ENCODE measurements around the gene STPG1. TPM values are rescaled to one million over a fixed set of nuclear protein-coding genes. Genes with fewer than 3 reads are reported as not detected.

STPG1 gene
- total RNA-seq, 1 experiment from 2014 or later = 9.2 TPM

DNA sequence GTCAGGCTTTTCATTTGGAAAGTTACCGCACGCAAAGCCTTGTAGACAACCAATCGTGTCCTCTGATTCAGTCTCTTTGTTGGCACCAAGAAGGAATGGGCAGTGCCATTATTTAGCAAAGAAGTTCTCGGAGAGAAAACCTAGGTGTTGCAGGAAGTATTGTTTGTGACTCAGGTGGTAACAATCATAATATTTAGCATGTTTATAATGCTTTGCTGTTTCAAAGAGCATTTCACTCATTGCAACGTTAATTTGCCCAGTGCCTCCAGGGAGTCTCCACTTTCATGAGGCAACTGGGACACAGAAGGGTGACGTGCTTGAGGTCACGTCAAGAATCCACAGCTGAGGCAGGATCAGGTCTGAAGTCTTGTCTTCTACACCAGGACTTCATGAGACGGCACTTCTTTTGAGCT is 31.4 kb downstream of the STPG1 start:
- Histone ChIP-seq H3K79me2 (ENCODE audit: low read length) (no peaks in the 10 kb centered on the region), H4K20me1 (ENCODE audit: insufficient read depth, low read depth, low read length) (peaks cover 21% of the 10 kb centered on the region; the same call in 1 of the 2 replicates), H3K27ac (ENCODE audit: low read length) (no peak overlapping the region), H3K36me3 (ENCODE audit: insufficient read depth, low read length) (no peaks in the 10 kb centered on the region), H3K9me2 (replicated peaks; ENCODE audit: insufficient read depth, low read length) (no peaks in the 10 kb centered on the region), H3K4me3 (ENCODE audit: low read length) (no peak overlapping the region), H3K9ac (ENCODE audit: low read length) (no peak overlapping the region), H3K9me3 (ENCODE audit: low read length) (no peaks in the 10 kb centered on the region), H3K4me1 (ENCODE audit: low read length) (peaks cover 22% of the 10 kb centered on the region), H3K4me2 (ENCODE audit: low read depth, low read length, poor library complexity, severe bottlenecking) (no peak overlapping the region), H3K27me3 (ENCODE audit: low read length) (no peaks in the 10 kb centered on the region), H2AFZ (ENCODE audit: low read length) (no peak overlapping the region)
- DNase-seq = no peak

DNA sequence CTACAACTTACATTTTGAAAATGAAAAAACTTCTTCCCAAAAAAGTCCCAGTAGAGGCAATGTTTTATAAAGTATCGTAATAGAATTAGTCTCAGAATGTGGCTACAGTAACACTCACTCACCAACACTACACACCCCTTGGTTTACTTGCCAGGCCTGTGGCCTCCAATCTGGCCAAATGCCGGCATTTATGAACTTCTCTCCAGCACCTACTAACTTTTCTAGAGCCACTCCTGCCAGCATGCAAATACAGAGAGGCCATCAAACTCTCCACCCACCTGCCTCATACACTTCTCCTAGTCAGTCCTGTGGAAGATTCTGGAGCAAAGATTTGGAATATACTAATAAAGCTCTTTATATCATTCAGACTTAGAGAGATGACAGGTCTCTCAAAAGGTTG is 32.3 kb downstream of the STPG1 start:
- Histone ChIP-seq H3K4me2 (ENCODE audit: low read depth, low read length, poor library complexity, severe bottlenecking) (no peak overlapping the region), H3K4me1 (ENCODE audit: low read length) (peaks cover 13% of the 10 kb centered on the region), H3K36me3 (ENCODE audit: insufficient read depth, low read length) (no peaks in the 10 kb centered on the region), H3K27me3 (ENCODE audit: low read length) (no peaks in the 10 kb centered on the region), H2AFZ (ENCODE audit: low read length) (no peak overlapping the region), H3K27ac (ENCODE audit: low read length) (no peak overlapping the region), H3K9me3 (ENCODE audit: low read length) (no peaks in the 10 kb centered on the region), H3K9ac (ENCODE audit: low read length) (no peak overlapping the region), H3K4me3 (ENCODE audit: low read length) (no peak overlapping the region), H3K79me2 (ENCODE audit: low read length) (no peaks in the 10 kb centered on the region), H4K20me1 (ENCODE audit: insufficient read depth, low read depth, low read length) (peaks cover 17% of the 10 kb centered on the region; the same call in 1 of the 2 replicates), H3K9me2 (replicated peaks; ENCODE audit: insufficient read depth, low read length) (no peaks in the 10 kb centered on the region)
- no peak for DNase-seq

DNA sequence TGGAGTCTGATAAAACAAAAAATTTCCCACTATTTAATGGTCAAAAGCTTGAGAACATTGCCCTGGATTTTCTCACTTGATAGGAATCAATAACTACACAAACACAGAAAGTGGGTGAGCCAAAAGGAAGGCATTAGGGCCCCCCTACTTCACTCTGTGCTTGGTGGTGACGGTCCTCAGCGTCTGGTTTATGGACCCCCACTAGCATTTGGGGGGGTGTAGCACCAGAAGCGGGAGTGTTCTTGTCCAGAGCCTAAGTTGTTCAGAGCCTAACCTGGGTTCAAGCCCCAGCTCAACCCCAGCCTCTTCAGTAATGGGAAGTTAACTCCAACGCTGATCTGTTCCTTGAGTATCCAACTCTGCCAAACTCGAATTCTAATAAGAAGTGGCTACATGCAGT is 33.1 kb downstream of the STPG1 start:
- no peaks in the 10 kb centered on the region for H3K9me2 ChIP-seq (replicated peaks; ENCODE audit: insufficient read depth, low read length)
- no peaks in the 10 kb centered on the region for H3K9me3 ChIP-seq (ENCODE audit: low read length)
- no peak for DNase-seq
- H3K4me3 ChIP-seq (ENCODE audit: low read length) = no peak overlapping the region
- no peak overlapping the region for H2AFZ ChIP-seq (ENCODE audit: low read length)
- H3K4me2 ChIP-seq (ENCODE audit: low read depth, low read length, poor library complexity, severe bottlenecking) = no peak overlapping the region
- H4K20me1 ChIP-seq (ENCODE audit: insufficient read depth, low read depth, low read length) = peaks cover 15% of the 10 kb centered on the region; the same call in 1 of the 2 replicates
- no peak overlapping the region for H3K27ac ChIP-seq (ENCODE audit: low read length)
- no peak overlapping the region for H3K9ac ChIP-seq (ENCODE audit: low read length)
- H3K4me1 ChIP-seq (ENCODE audit: low read length) = peaks cover 5% of the 10 kb centered on the region
- H3K36me3 ChIP-seq (ENCODE audit: insufficient read depth, low read length) = no peaks in the 10 kb centered on the region
- H3K27me3 ChIP-seq (ENCODE audit: low read length) = no peaks in the 10 kb centered on the region
- H3K79me2 ChIP-seq (ENCODE audit: low read length) = no peaks in the 10 kb centered on the region

DNA sequence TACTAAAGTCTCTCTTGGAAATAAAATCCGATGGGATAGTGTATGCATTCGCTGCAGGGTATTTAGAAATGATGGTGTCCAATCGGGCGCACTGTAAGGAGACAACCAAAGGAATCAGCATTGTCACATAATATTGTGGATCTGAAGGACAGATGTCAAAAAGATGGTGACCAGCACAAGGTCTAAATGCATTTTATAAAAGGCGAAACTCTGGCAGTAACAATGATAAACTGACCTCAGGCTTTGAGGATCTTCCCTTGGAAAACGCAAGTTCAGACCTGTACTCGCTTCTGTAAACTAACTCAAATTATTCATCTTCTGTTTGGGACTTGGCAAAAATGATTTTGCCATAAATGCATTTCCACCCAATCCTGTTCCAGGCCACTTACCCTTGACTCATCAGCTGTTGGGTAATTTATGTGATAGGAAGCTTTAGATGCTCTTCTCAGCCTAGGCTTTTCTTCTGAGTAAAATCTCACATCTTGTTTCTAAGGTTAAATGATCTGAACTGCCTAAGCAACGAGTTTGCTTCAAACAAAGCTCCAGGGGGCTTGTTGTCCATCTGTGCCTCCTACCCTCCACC is 33.8 kb downstream of the STPG1 start:
- Histone ChIP-seq H3K9me3 (ENCODE audit: low read length) (no peaks in the 10 kb centered on the region), H3K36me3 (ENCODE audit: insufficient read depth, low read length) (no peaks in the 10 kb centered on the region), H3K4me3 (ENCODE audit: low read length) (no peak overlapping the region), H3K4me1 (ENCODE audit: low read length) (no peaks in the 10 kb centered on the region), H3K27me3 (ENCODE audit: low read length) (no peaks in the 10 kb centered on the region), H3K9ac (ENCODE audit: low read length) (no peak overlapping the region), H3K27ac (ENCODE audit: low read length) (no peak overlapping the region), H4K20me1 (ENCODE audit: insufficient read depth, low read depth, low read length) (peaks cover 8% of the 10 kb centered on the region; the same call in 1 of the 2 replicates), H3K79me2 (ENCODE audit: low read length) (no peaks in the 10 kb centered on the region), H2AFZ (ENCODE audit: low read length) (no peak overlapping the region), H3K9me2 (replicated peaks; ENCODE audit: insufficient read depth, low read length) (no peaks in the 10 kb centered on the region), H3K4me2 (ENCODE audit: low read depth, low read length, poor library complexity, severe bottlenecking) (no peak overlapping the region)
- DNase-seq = no peak

DNA sequence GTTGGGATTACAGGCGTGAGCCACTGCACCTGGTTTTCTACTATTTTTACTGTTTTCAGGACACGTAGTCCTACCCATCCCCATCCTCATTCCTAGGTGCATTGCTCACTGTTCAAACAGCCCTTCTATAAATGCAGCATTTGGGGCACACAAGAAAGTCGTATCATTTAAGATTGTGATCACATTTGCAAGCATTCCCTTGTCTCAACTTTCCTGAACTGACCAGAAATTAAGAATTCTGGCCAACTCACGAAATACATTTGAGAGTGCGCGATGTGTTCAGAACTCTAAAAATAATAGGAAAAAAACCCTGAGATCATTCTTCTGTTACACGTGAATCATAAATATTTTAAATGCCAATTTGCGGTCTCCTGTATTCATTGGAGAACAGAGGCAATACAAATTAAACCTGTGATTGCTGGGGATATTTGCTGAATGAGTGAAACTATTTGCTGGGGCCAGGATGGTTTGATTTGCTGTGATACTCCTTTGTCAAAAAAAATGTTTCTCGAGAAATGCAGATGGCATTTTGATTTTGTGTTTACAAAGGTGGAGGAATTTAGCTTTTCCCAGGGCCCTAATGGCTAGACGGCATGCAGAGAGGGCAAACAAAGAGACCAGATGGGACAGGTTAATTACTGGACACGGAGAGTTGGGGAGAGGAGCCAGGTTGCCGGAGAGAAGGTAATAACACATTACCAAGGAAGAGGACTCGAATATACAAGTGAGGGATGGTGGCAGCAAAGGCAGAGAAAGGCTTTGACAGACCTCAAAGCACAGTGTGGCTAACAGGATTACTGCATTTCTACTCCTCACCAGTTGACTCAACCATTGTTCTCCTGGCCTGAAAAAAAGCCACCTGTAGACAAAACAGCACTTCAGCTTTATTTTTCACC is 38.4 kb downstream of the STPG1 start:
- no peaks in the 10 kb centered on the region for H3K9me3 ChIP-seq (ENCODE audit: low read length)
- H3K36me3 ChIP-seq (ENCODE audit: insufficient read depth, low read length) = no peaks in the 10 kb centered on the region
- no peaks in the 10 kb centered on the region for H3K9me2 ChIP-seq (replicated peaks; ENCODE audit: insufficient read depth, low read length)
- no peaks in the 10 kb centered on the region for H4K20me1 ChIP-seq (ENCODE audit: insufficient read depth, low read depth, low read length)
- no peaks in the 10 kb centered on the region for H3K27me3 ChIP-seq (ENCODE audit: low read length)
- no peak overlapping the region for H3K4me3 ChIP-seq (ENCODE audit: low read length)
- no peaks in the 10 kb centered on the region for H3K79me2 ChIP-seq (ENCODE audit: low read length)
- H3K4me1 ChIP-seq (ENCODE audit: low read length) = peaks cover 10% of the 10 kb centered on the region
- no peak overlapping the region for H3K9ac ChIP-seq (ENCODE audit: low read length)
- DNase-seq = no peak
- no peak overlapping the region for H3K27ac ChIP-seq (ENCODE audit: low read length)
- H3K4me2 ChIP-seq (ENCODE audit: low read depth, low read length, poor library complexity, severe bottlenecking) = no peak overlapping the region
- no peak overlapping the region for H2AFZ ChIP-seq (ENCODE audit: low read length)

DNA sequence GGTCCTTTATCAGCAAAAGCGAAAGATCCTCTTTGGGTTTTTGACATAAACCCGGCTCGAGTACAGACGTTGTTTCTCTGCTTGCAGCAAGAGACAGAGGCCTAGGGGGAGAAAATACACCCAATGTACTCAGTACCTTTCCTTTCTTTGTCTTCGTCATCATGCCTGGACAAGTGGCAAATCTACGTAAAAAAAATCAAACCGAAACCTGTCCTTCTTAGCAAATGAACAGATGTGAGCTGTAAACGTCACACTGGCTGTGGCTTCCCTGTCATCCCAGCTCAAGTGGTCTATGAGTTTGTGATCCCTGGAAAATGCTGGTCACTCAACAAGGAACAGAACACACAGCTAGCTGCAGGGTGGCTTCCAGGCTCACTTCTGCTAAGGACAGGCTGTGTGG is 39.9 kb downstream of the STPG1 start:
- Histone ChIP-seq H3K4me3 (ENCODE audit: low read length) (no peak overlapping the region), H3K27me3 (ENCODE audit: low read length) (no peaks in the 10 kb centered on the region), H3K4me1 (ENCODE audit: low read length) (peaks cover 10% of the 10 kb centered on the region), H3K9ac (ENCODE audit: low read length) (no peak overlapping the region), H3K9me2 (replicated peaks; ENCODE audit: insufficient read depth, low read length) (no peaks in the 10 kb centered on the region), H3K79me2 (ENCODE audit: low read length) (no peaks in the 10 kb centered on the region), H3K36me3 (ENCODE audit: insufficient read depth, low read length) (no peaks in the 10 kb centered on the region), H3K9me3 (ENCODE audit: low read length) (no peaks in the 10 kb centered on the region), H4K20me1 (ENCODE audit: insufficient read depth, low read depth, low read length) (no peaks in the 10 kb centered on the region), H3K4me2 (ENCODE audit: low read depth, low read length, poor library complexity, severe bottlenecking) (no peak overlapping the region), H3K27ac (ENCODE audit: low read length) (no peak overlapping the region), H2AFZ (ENCODE audit: low read length) (no peak overlapping the region)
- no peak for DNase-seq

DNA sequence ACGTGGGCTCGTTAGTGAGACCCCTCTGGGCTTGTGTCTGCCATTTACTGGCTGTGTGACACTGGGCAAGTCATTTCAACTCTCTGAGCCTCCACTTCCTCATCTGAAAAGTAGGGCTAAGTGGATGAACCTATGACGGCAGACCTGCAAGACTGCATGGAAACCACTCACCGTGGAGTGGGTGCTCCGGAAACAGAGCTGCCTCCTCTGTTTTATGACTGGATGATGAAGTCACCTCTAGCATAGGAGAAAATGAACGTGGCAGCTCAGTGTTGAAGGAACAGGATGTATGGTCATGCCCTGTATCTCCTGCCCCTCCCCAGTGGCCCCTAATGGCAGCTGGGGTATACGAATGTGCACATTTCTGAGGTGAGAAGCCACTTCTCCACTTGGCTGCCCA is 40.5 kb downstream of the STPG1 start:
- Histone ChIP-seq H3K27me3 (ENCODE audit: low read length) (no peaks in the 10 kb centered on the region), H3K36me3 (ENCODE audit: insufficient read depth, low read length) (no peaks in the 10 kb centered on the region), H3K9me3 (ENCODE audit: low read length) (no peaks in the 10 kb centered on the region), H3K27ac (ENCODE audit: low read length) (no peak overlapping the region), H2AFZ (ENCODE audit: low read length) (no peak overlapping the region), H3K79me2 (ENCODE audit: low read length) (no peaks in the 10 kb centered on the region), H3K9ac (ENCODE audit: low read length) (no peak overlapping the region), H3K4me1 (ENCODE audit: low read length) (peaks cover 10% of the 10 kb centered on the region), H3K4me3 (ENCODE audit: low read length) (no peak overlapping the region), H3K4me2 (ENCODE audit: low read depth, low read length, poor library complexity, severe bottlenecking) (no peak overlapping the region), H3K9me2 (replicated peaks; ENCODE audit: insufficient read depth, low read length) (no peaks in the 10 kb centered on the region), H4K20me1 (ENCODE audit: insufficient read depth, low read depth, low read length) (no peaks in the 10 kb centered on the region)
- peak; percentile 66 for DNase-seq

DNA sequence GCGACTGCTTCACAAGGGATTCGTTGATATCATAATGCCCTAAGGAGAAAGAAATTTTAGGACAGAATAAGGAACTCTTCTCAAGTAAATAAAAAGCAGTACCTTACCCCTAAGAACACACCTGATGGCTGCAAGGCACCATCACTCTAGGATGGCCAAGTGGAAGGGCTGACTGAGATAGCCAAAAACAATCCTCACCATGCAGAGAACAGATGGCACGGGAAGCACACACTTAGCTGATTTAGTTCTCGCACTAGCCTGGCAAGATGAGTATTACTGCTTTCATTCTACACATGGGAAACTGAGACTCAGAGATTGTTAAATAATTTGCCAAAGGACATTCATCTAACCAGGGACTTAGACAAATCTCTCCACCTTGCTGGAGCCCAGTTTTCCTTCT is 43.8 kb downstream of the STPG1 start:
- no peaks in the 10 kb centered on the region for H3K9me3 ChIP-seq (ENCODE audit: low read length)
- no peak overlapping the region for H3K4me2 ChIP-seq (ENCODE audit: low read depth, low read length, poor library complexity, severe bottlenecking)
- H3K9ac ChIP-seq (ENCODE audit: low read length) = no peak overlapping the region
- no peaks in the 10 kb centered on the region for H4K20me1 ChIP-seq (ENCODE audit: insufficient read depth, low read depth, low read length)
- no peak overlapping the region for H3K4me3 ChIP-seq (ENCODE audit: low read length)
- no peak overlapping the region for H3K27ac ChIP-seq (ENCODE audit: low read length)
- H3K27me3 ChIP-seq (ENCODE audit: low read length) = no peaks in the 10 kb centered on the region
- no peaks in the 10 kb centered on the region for H3K9me2 ChIP-seq (replicated peaks; ENCODE audit: insufficient read depth, low read length)
- no peaks in the 10 kb centered on the region for H3K79me2 ChIP-seq (ENCODE audit: low read length)
- peaks cover 10% of the 10 kb centered on the region for H3K4me1 ChIP-seq (ENCODE audit: low read length)
- H2AFZ ChIP-seq (ENCODE audit: low read length) = no peak overlapping the region
- no peak for DNase-seq
- H3K36me3 ChIP-seq (ENCODE audit: insufficient read depth, low read length) = no peaks in the 10 kb centered on the region

Measured in Karpas-422 (cell line).